ENCODE results near the gene IGSF23.

DNA sequence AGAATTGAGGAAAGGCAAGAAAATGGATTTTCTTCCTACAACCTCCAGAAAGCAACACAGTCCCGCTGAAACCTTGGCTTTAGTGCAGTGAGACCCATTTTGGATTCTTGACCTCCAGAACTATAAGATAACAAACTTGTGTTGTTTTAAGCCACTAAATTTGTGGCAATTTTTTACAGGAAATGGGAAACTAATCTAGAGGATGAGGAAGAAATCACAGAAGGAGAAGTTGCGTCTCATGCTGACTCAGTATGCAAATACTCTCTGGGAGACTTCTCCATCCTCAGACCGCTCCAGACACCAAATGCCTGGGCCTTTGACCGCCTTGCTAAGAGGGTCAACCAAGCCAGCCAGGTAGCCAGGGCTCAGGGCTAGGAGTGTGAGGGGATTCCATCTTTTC, 72.5 kb downstream of the IGSF23 start:
- TF ChIP-seq, protein P1, sequence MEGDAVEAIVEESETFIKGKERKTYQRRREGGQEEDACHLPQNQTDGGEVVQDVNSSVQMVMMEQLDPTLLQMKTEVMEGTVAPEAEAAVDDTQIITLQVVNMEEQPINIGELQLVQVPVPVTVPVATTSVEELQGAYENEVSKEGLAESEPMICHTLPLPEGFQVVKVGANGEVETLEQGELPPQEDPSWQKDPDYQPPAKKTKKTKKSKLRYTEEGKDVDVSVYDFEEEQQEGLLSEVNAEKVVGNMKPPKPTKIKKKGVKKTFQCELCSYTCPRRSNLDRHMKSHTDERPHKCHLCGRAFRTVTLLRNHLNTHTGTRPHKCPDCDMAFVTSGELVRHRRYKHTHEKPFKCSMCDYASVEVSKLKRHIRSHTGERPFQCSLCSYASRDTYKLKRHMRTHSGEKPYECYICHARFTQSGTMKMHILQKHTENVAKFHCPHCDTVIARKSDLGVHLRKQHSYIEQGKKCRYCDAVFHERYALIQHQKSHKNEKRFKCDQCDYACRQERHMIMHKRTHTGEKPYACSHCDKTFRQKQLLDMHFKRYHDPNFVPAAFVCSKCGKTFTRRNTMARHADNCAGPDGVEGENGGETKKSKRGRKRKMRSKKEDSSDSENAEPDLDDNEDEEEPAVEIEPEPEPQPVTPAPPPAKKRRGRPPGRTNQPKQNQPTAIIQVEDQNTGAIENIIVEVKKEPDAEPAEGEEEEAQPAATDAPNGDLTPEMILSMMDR (IDR thresholded peaks at IDR 0.05; ENCODE audit: low read depth, low read length, poor library complexity, severe bottlenecking): no peak
- no peak for TF ChIP-seq EZH2phosphoT487 (IDR thresholded peaks at IDR 0.05; ENCODE audit: borderline replicate concordance, low read length)

Data from DOHH2 (cell line).